ENCODE results near the gene ATF7IP2. TPM values are rescaled to one million over a fixed set of nuclear protein-coding genes. Genes with fewer than 3 reads are reported as not detected.

Gene ATF7IP2
- total RNA-seq, 3 donors from 2014 or later = 8.5 to 10.4 (median 9.4) TPM

DNA sequence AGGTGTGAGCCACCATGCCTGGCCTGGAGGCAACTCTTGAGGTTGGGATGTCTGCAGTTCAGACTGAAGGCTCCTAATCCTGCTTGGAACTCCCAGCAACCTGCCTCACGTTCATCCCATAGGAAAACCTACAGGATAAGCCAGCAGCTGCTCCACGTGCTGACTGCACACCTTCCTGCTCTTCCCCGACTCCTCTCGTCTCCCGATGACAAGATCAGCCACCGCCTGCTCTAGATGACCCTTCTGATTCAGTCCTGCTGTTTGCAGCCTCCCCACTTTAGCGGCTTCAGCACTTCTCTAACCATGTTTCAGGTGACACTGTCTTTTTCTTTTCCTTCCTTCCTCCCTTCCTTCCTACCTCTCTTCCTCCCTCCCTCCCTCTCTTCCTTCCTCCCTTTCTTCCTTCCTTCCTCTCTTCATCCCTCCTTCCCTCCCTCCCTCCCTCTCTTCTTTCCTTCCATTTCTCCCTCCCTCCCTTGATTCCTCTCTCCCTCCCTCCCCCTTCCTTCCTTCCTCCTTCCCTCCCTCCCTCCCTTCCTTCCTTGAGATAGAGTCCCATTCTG lies 132.7 kb downstream of the ATF7IP2 start:
- no peak overlapping the region for H3K4me3 ChIP-seq
- no peak for TF ChIP-seq POLR2A (IDR thresholded peaks at IDR 0.05)
- no peak for TF ChIP-seq CTCF (IDR thresholded peaks at IDR 0.05)
- no peak for TF ChIP-seq POLR2AphosphoS5 (IDR thresholded peaks at IDR 0.05)
- no peak for DNase-seq (ENCODE audit: low spot score in 2 of 2)
- intact Hi-C loops (cut with DNase I; ENCODE audit: low total_unique reads) = no loop called here
- H3K36me3 ChIP-seq = no peaks in the 10 kb centered on the region
- H3K9me3 ChIP-seq = no peaks in the 10 kb centered on the region
- H3K27ac ChIP-seq = no peak overlapping the region
- H3K4me1 ChIP-seq = no peaks in the 10 kb centered on the region
- no peaks in the 10 kb centered on the region for H3K27me3 ChIP-seq

- Histone ChIP-seq H3K27me3 (no peaks in the 10 kb centered on the region), H3K9me3 (no peaks in the 10 kb centered on the region), H3K4me3 (no peak overlapping the region), H3K27ac (peak overlapping the region in 1 of 2 donors; percentile 1), H3K4me1 (no peaks in the 10 kb centered on the region), H3K36me3 (no peaks in the 10 kb centered on the region)
- no peak for DNase-seq (ENCODE audit: low spot score in 2 of 2)
- intact Hi-C loops (cut with DNase I; ENCODE audit: low total_unique reads) = no loop called here
- TF ChIP-seq POLR2A (IDR thresholded peaks at IDR 0.05) (no peak), CTCF (IDR thresholded peaks at IDR 0.05) (no peak), POLR2AphosphoS5 (IDR thresholded peaks at IDR 0.05) (no peak)
Measured at GRCh38 chr16:10519297-10519696, 133.4 kb downstream of the ATF7IP2 start.

DNA sequence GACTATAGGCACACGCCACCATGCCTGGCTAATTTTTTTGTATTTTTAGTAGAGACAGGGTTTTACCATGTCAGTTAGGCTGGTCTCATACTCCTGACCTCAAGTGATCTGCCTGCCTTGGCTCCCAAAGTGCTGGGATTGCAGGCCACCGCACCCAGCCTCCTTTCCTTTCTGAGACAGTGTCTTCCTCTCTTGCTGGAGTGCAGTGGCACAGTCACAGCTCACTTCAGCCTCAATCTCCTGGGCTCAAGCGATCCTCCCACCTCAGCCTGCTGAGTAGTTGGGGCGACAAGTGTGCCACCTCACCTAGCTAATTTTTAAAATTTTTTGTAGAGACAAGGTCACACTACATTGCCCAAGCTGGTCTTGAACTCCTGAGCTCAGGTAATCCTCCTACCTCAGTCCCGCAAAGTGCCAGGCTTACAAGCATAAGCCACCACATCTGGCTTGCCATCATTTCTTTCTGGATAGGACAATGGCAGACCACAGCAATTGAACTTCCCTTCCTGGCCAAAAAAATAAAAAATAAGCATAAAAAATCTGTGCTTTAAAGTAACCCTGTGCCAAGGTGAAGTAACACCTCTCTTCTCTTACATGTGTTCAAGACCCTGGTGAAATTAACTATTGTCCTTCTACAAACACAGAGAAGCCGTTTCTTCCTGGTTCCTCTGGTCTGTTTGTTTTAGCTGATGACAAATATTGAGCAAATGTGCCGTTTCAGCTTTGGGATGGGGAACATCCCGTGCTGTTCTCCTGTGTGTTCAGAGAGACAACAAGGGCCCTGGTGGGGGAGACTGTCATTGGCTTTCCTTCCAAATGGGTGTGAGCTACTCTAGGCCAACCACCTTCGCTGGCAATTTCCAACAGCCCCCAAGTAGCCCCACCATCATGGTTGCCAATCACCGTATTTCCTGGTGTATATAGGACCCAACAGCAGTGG lies 134.3 kb downstream of the ATF7IP2 start:
- intact Hi-C loops (cut with DNase I; ENCODE audit: low total_unique reads) = no loop called here
- Histone ChIP-seq H3K9me3 (no peaks in the 10 kb centered on the region), H3K4me3 (no peak overlapping the region), H3K27ac (peak overlapping the region in 1 of 2 donors; percentile 61), H3K4me1 (no peaks in the 10 kb centered on the region), H3K27me3 (no peaks in the 10 kb centered on the region), H3K36me3 (no peaks in the 10 kb centered on the region)
- peak in 1 of 3 donors; percentile 15 for TF ChIP-seq POLR2AphosphoS5 (IDR thresholded peaks at IDR 0.05)
- no peak for TF ChIP-seq CTCF (IDR thresholded peaks at IDR 0.05)
- peak; percentile 27 to 56 for DNase-seq (ENCODE audit: low spot score in 2 of 2)

- H3K4me3 ChIP-seq = no peak overlapping the region
Measured at GRCh38 chr16:10520869-10521578, 135.2 kb downstream of the ATF7IP2 start.

More at GRCh38 chr16:10520869-10521578, 135.2 kb downstream of the ATF7IP2 start:
- TF ChIP-seq POLR2A (IDR thresholded peaks at IDR 0.05) = no peak
- no peak for TF ChIP-seq CTCF (IDR thresholded peaks at IDR 0.05)
- TF ChIP-seq POLR2AphosphoS5 (IDR thresholded peaks at IDR 0.05) = peak in 1 of 3 donors; percentile 2
- DNase-seq (ENCODE audit: low spot score in 2 of 2) = no peak
- peak overlapping the region in 1 of 2 donors; percentile 61 for H3K27ac ChIP-seq
- H3K27me3 ChIP-seq = no peaks in the 10 kb centered on the region
- H3K36me3 ChIP-seq = no peaks in the 10 kb centered on the region
- intact Hi-C loops (cut with DNase I; ENCODE audit: low total_unique reads) = no loop called here
- H3K4me1 ChIP-seq = no peaks in the 10 kb centered on the region
- H3K9me3 ChIP-seq = no peaks in the 10 kb centered on the region

All from breast epithelium (tissue), 4 donors.